K562 (cell line): ENCODE measurements around the gene WDR49. TPM values are rescaled to one million over a fixed set of nuclear protein-coding genes. Genes with fewer than 3 reads are reported as not detected.

ENCODE experiments used
- ATAC-seq: fragments of 200-7000 bp; cut with Tn5 transposase; 3 replicates; pipeline ENCODE4 v1.9.1; 2020; ENCODE audit warnings: moderate library complexity
- BruUV-seq: library from RNA; stranded (reverse); fragments of 400-500 nt; replicated peaks from 2 replicates; lab custom pipeline; 2021; lab: Mats Ljungman, UMichigan
- CTCF ChIA-PET: fragments of 300-600 bp; formaldehyde crosslinking; extraction: SDS; loops from one replicate; lab custom pipeline; 2021; ENCODE audit warnings: low intra/inter-chr PET ratio; lab: Yijun Ruan, JAX
- POLR2A ChIA-PET: fragments of 300-600, 350-650 bp; sonication (Branson Sonifier 250); formaldehyde crosslinking; extraction: SDS; loops from one replicate; lab custom pipeline; 2021; ENCODE audit warnings: antibody characterized with exemption, inconsistent platforms; lab: Yijun Ruan, JAX
- DNase-seq, 4 experiments: peaks; one replicate each; pipeline versions ENCODE4 v3.0.0 to v3.0.0-alpha.2; 2011 to 2018; ENCODE audit warnings: low spot score in 3 of 4, mixed read lengths in 3 of 4; ENCODE audit errors: extremely low read depth in 1 of 4
- FAIRE-seq: peaks from 2 replicates; lab custom pipeline; 2011; peaks lifted over from hg19 to GRCh38; lab: Jason Lieb, UNC
- H2AFZ ChIP-seq: 2 replicates; pipeline ENCODE4 v1.6.0; 2011; ENCODE audit warnings: low read depth, low read length, control low read depth, inconsistent platforms
- H3K27ac ChIP-seq: fragments of 200-600 bp; 3 replicates; pipeline ENCODE4 v1.8.0; 2011; ENCODE audit warnings: low read depth, mild to moderate bottlenecking, control low read depth, inconsistent platforms, low read length, moderate library complexity, mixed read lengths; ENCODE audit errors: extremely low read depth
- H3K27me3 ChIP-seq, 2 experiments: fragments of 300-600 bp in 1 of 2; 2 replicates in 1 of 2; 3 replicates in 1 of 2; pipeline versions ENCODE4 v1.6.0 to v1.8.0; 2011; ENCODE audit warnings: inconsistent platforms in 2 of 2, low read length in 2 of 2, mild to moderate bottlenecking in 1 of 2, mixed read lengths in 1 of 2, moderate library complexity in 1 of 2; ENCODE audit not compliant: control insufficient read depth in 2 of 2, insufficient read depth in 2 of 2
- H3K36me3 ChIP-seq: fragments of 300-600 bp; 3 replicates; pipeline ENCODE4 v1.8.0; 2011; ENCODE audit warnings: mild to moderate bottlenecking, low read length, inconsistent platforms; ENCODE audit not compliant: control insufficient read depth, insufficient read depth
- H3K4me1 ChIP-seq, 2 experiments: fragments of 200-600 bp in 1 of 2; replicated peaks in 1 of 2; 2 replicates in 1 of 2; 3 replicates in 1 of 2; pipeline versions ENCODE4 v1.5.1 to v1.8.0; 2011; ENCODE audit warnings: inconsistent platforms in 2 of 2, low read length in 2 of 2, mild to moderate bottlenecking in 1 of 2, mixed read lengths in 1 of 2, moderate library complexity in 1 of 2; ENCODE audit not compliant: control insufficient read depth in 2 of 2, insufficient read depth in 2 of 2
- H3K4me2 ChIP-seq: 2 replicates; pipeline ENCODE4 v1.6.1; 2011; ENCODE audit warnings: low read length, control low read depth, inconsistent platforms, mixed read lengths; ENCODE audit not compliant: insufficient read depth
- H3K4me3 ChIP-seq: fragments of 200-600 bp; sonication (generic), shearing (Covaris generic); 2 replicates; pipeline ENCODE4 v1.5.1; 2016; ENCODE audit warnings: control low read depth, inconsistent platforms
- H3K79me2 ChIP-seq: fragments of 200-600 bp; 3 replicates; pipeline ENCODE4 v1.8.0; 2011; ENCODE audit warnings: low read length, inconsistent platforms; ENCODE audit not compliant: control insufficient read depth, insufficient read depth
- H3K9ac ChIP-seq, 2 experiments: 2 replicates each; pipeline versions ENCODE4 v1.6.0 to v1.6.1; 2011; ENCODE audit warnings: low read depth in 2 of 2, low read length in 2 of 2, control low read depth in 1 of 2, inconsistent platforms in 1 of 2, mild to moderate bottlenecking in 1 of 2, mixed read lengths in 1 of 2; ENCODE audit not compliant: insufficient read depth in 1 of 2
- H3K9me1 ChIP-seq: one replicate; pipeline ENCODE4 v1.6.0; 2011; ENCODE audit warnings: inconsistent platforms, mild to moderate bottlenecking, low read length, moderate library complexity; ENCODE audit not compliant: control insufficient read depth, insufficient read depth
- H3K9me3 ChIP-seq: replicated peaks from 2 replicates; pipeline ENCODE4 v1.5.1; 2011; ENCODE audit warnings: low read depth, low read length, inconsistent platforms; ENCODE audit not compliant: control insufficient read depth, insufficient read depth
- H4K20me1 ChIP-seq: replicated peaks from 2 replicates; pipeline ENCODE4 v1.6.1; 2011; ENCODE audit warnings: low read length, inconsistent platforms, mixed read lengths; ENCODE audit not compliant: control insufficient read depth, insufficient read depth
- FOXJ3 ChIP-seq: sonication (generic); formaldehyde crosslinking; IDR thresholded peaks from 2 replicates; pipeline ENCODE4 v1.4.0; 2020; ENCODE audit warnings: mild to moderate bottlenecking, missing genetic modification reagents
- NR1H2 ChIP-seq: sonication (generic); formaldehyde crosslinking; IDR thresholded peaks from 2 replicates; pipeline ENCODE4 v1.4.0; 2020; ENCODE audit warnings: mild to moderate bottlenecking, missing genetic modification reagents
- TFAP4 ChIP-seq: sonication (generic); formaldehyde crosslinking; IDR thresholded peaks from 2 replicates; pipeline ENCODE4 v1.8.0; 2022; ENCODE audit warnings: missing genetic modification reagents, mild to moderate bottlenecking, moderate library complexity, borderline replicate concordance
- ZBTB8A ChIP-seq: fragments of 450-650 bp; IDR thresholded peaks from 2 replicates; pipeline ENCODE4 v1.6.1; 2018; ENCODE audit warnings: mild to moderate bottlenecking, moderate library complexity; ENCODE audit not compliant: partially characterized antibody
- ZNF282 ChIP-seq: sonication (generic); formaldehyde crosslinking; IDR thresholded peaks from 2 replicates; pipeline ENCODE4 v1.8.1; 2023; ENCODE audit warnings: missing genetic modification reagents
- ZNF347 ChIP-seq: fragments of 450-650 bp; formaldehyde crosslinking; IDR thresholded peaks from 2 replicates; pipeline ENCODE4 v1.4.0; 2020; ENCODE audit warnings: low read depth, mild to moderate bottlenecking, moderate library complexity
- ZNF408 ChIP-seq: fragments of 250-450 bp; sonication (Bioruptor Pico); IDR thresholded peaks from 2 replicates; pipeline ENCODE4 v1.4.0; 2020; ENCODE audit warnings: low read depth, mild to moderate bottlenecking, moderate library complexity
- ZNF592 ChIP-seq: fragments of 450-650 bp; IDR thresholded peaks from 2 replicates; pipeline ENCODE4 v1.6.1; 2017; ENCODE audit warnings: antibody characterized with exemption, mild to moderate bottlenecking
- WGBS: fragments of 100-300 bp; shearing (Covaris generic); methylation state at CpG from one replicate; pipeline ENCODE4 v1.1.6; 2016; ENCODE audit warnings: low coverage, mixed read lengths; ENCODE audit not compliant: insufficient coverage; ENCODE audit errors: missing lambda C conversion rate; 5-methylcytosine and 5-hydroxymethylcytosine counted together
- in situ Hi-C: fragments of 300-500 bp; cut with MboI; formaldehyde crosslinking; loops from 4 replicates; pipeline ENCODE4 v1.15.0; 2018; ENCODE audit warnings: inconsistent platforms, mixed read lengths
- intact Hi-C: fragments of 100-400 bp; cut with micrococcal nuclease; formaldehyde crosslinking; loops from 2 replicates; pipeline ENCODE4 v1.14.2; 2022
- polyA plus RNA-seq, 8 experiments: library from polyadenylated mRNA; depleted of rRNA in 4 of 8; stranded (reverse) in 5 of 8; unstranded in 3 of 8; fragments of >200 nt; fragmentation: Nextera tagmentation in 2 of 8; fragmentation: Illumina TruSeq in 1 of 8; extraction: Ambion mirVana in 2 of 8; extraction: Trizol in 1 of 8; gene quantifications; 2 replicates each; pipeline versions ENCODE4 v1.2.1 to v1.2.3, GENCODE V29; 2011 to 2014; ENCODE audit warnings: inconsistent platforms in 1 of 8, missing spikeins in 1 of 8
- total RNA-seq, 7 experiments: library from RNA; depleted of rRNA in 6 of 7; stranded (reverse); fragments of >200 nt in 6 of 7; fragmentation: Illumina TruSeq in 2 of 7; extraction: Trizol in 2 of 7; gene quantifications; 2 replicates each; pipeline versions ENCODE4 v1.2.1 to v1.2.3, GENCODE V29; 2011 to 2021; ENCODE audit warnings: low replicate concordance in 1 of 7

The WDR49 gene
- total and polyA plus RNA-seq, 9 of the 15 experiments (the other 6 are each of a cell fraction or from before 2014, with no cell fraction given): not detected

- FAIRE-seq (no peak), ATAC-seq (no peak), DNase-seq (no peak)
- Histone ChIP-seq H3K79me2 (no peaks in the 10 kb centered on the region), H3K9me1 (no peaks in the 10 kb centered on the region), H3K4me3 (no peak overlapping the region), H3K27ac (no peak overlapping the region), H3K4me2 (no peak overlapping the region), H4K20me1 (no peaks in the 10 kb centered on the region), H3K36me3 (no peaks in the 10 kb centered on the region), H3K4me1 (no peaks in the 10 kb centered on the region), H3K9me3 (no peaks in the 10 kb centered on the region), H2AFZ (no peak overlapping the region), H3K9ac (no peak overlapping the region), H3K27me3 (no peaks in the 10 kb centered on the region)
- in situ Hi-C loops (no loop called here), intact Hi-C loops (no loop called here)
- no TSS peak for BruUV-seq
- no peak for TF ChIP-seq ZNF408 (CRISPR knock-in tag)
- POLR2A ChIA-PET: no interaction called here
- 0% methylated on average over 2 of the region's 2 CpGs for WGBS
- CTCF ChIA-PET: interaction anchor here (0.6 kb wide), 1 partner anchor 18 kb away, joined by 4 read pairs; no protein-coding TSS in a partner anchor
Measured at GRCh38 chr3:167441256-167441655, 212.5 kb downstream of the WDR49 start.

- Histone ChIP-seq H3K4me3 (no peak overlapping the region), H3K27me3 (no peaks in the 10 kb centered on the region), H3K4me1 (no peaks in the 10 kb centered on the region), H3K9me3 (no peaks in the 10 kb centered on the region), H3K9ac (no peak overlapping the region), H3K9me1 (no peaks in the 10 kb centered on the region), H3K36me3 (no peaks in the 10 kb centered on the region), H4K20me1 (no peaks in the 10 kb centered on the region), H3K4me2 (no peak overlapping the region), H2AFZ (no peak overlapping the region), H3K79me2 (no peaks in the 10 kb centered on the region), H3K27ac (no peak overlapping the region)
- BruUV-seq: no TSS peak
- WGBS: 0% methylated on average over 2 of the region's 2 CpGs
- DNase-seq (no peak), FAIRE-seq (no peak), ATAC-seq (no peak)
- intact Hi-C loops (no loop called here), in situ Hi-C loops (no loop called here)
- CTCF ChIA-PET: no interaction called here
- POLR2A ChIA-PET: no interaction called here
- TF ChIP-seq ZNF347 (CRISPR knock-in tag): no peak
- TF ChIP-seq ZNF592: no peak
- no peak for TF ChIP-seq FOXJ3 (CRISPR knock-in tag)
- TF ChIP-seq NR1H2 (CRISPR knock-in tag): no peak
- no peak for TF ChIP-seq ZBTB8A
- TF ChIP-seq ZNF282 (CRISPR knock-in tag): no peak
- TF ChIP-seq TFAP4 (CRISPR knock-in tag): no peak
Measured at GRCh38 chr3:167437428-167438139, 216.2 kb downstream of the WDR49 start.
